GM19463 (cell line): ENCODE measurements around the gene RPL34.
"Not testable (repeated sequence)": the region's sequence is repeated elsewhere in the genome, so short reads cannot be mapped to it uniquely, and the experiment has no call there.

ENCODE experiments used
- ATAC-seq: cut with Tn5 transposase; IDR thresholded peaks from one replicate; pipeline ENCODE4 v1.9.1; 2021; ENCODE audit warnings: mild to moderate bottlenecking, moderate library complexity; ENCODE audit not compliant: unreplicated experiment

Gene RPL34

DNA sequence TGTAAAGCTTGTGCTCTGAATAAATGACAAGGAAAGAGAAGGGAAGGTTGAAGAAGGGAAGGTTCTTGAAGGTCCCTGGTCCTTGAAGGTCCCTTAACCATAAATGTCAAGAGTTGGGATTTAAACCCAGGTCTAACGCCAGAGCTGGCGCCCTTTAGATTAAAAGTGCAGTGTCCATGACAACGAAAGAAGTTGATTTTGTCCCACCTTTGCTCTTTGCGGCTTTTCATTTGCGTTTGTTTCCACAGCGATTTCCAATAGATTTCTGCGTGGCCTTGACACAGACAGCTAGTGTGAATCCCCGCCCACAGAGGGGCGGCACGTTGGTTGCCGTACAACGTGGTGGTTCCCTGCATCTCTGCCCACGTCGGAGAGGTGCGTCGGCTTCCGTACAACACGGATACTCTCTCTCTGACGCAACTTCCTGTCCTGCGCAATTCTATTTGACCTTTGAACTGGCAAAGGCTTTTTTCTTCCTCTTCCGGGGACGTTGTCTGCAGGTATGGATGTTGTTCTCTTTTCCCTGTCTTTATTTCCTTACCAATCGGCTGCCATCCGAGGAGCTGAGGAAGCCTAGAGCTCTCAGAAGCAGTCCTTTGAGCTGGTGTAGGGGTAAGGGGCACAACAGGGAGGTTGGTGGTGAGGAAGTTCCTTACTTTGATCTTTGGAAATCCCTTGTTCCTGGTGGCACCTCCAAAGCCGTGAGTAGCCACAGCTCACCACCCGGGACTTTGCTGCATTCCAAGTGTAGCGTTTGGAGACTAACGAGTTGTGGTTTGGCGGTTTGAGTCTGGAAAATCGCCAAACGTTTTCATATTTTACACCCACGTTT is at the start of gene RPL34:
Gene RPL34 (plus strand): TSS at position 476 of the 832 bp plus-strand sequence. CDS start 1,384 bp downstream, outside the sequence.
- ATAC-seq = peak; percentile 100

DNA sequence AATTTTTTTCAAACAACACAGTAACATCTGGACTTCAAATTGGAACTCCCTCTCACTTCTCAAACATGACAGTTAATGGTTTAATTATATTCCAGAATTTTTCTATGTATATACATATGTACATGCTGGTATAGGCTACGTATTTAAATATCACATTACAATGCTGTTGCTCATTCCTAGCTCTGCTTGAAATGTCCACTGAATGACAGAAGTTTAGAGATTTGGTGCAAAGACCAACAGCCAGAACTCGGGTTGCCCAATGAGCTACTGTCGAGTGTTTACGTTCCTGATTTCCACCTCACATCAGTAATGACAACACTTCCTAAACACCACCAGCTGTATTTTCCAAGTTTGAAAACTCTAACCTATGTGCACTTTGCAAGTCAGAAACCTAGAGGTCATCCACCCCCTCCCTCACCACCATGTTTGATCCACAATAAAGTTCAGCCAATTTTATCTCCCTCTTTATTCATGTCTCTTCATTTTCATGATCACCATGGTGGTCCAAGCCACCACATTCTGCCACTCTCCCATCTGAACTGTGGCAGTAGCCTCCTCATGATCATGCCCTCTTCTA is 49.3 kb upstream of the RPL34 start:
- no peak for ATAC-seq

DNA sequence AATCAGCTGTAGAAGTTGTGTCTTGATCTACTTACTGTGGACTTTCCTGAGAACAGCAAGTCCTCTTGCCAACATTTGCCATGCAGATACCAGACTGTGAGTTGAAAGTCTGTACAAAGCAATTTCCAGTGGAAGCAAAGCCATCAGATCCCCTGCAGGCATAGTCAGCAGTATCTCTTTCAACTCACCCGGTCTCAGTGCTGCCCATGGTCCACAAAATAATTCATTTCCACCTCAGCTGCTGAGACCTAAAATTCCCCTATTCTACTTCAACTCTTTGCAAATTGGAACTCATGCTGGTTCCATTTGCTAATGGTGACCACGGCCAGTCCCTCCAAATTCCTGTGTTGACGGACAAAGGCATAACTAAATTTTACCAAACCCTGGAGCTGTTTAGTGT is 46.0 kb upstream of the RPL34 start:
- no peak for ATAC-seq

DNA sequence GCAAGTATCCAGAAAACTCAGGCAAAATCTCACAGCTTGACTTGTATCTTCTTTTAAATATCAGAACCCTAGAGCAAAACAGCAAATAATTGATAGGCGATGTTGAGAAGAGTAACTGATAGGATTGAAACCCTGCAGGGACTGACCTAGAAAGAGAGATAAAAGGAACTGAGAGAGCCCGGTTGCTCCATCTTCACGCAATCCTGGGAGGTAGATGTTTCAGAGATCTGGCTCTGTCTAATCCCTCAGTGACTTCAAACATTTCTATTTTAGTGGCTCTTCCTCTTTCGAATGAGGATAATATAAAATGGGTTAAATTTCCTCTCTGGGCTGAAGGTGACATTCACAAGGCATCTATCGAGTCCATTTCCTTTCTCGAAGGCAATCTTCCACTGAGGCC is 39.3 kb upstream of the RPL34 start:
- ATAC-seq = no peak

DNA sequence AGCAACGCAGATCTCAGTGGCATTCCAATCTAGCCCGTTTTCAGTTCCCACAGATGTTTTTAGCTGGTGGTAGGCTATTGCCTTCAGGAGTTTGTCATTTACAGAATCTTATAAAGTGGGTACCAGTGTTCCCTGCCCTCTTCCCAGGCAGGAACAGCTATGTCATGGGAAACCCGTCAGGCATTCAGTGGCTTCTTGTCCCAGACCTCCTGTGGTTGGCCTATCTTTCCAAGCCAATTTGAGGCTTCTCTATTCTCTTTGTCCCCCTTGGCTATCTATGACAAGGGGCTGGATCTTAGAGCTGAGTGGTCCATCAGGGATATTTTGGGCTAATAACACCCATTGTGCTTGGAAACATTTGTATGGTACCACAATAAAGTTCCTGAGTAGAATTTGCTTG is 33.6 kb upstream of the RPL34 start:
- no peak for ATAC-seq

DNA sequence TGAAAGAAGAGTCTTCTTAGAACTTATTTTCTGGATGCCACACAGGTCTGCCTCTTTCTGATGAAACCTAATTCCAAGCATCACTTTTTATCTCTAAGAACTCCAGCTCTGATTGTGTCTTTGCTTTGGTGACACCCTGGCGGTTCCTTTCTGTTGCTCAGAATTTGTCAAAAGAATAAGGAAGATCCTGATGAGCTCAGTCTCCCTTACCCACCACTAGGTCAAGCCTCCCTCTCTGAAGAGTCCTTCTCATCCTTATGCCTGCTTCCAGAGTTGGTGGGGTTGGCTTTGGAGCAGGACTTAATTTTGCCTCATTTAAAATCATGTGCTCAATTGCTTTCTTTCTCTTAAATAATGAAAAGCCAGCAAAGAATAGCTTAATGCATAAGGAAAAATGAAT is 31.5 kb upstream of the RPL34 start:
- no peak for ATAC-seq

DNA sequence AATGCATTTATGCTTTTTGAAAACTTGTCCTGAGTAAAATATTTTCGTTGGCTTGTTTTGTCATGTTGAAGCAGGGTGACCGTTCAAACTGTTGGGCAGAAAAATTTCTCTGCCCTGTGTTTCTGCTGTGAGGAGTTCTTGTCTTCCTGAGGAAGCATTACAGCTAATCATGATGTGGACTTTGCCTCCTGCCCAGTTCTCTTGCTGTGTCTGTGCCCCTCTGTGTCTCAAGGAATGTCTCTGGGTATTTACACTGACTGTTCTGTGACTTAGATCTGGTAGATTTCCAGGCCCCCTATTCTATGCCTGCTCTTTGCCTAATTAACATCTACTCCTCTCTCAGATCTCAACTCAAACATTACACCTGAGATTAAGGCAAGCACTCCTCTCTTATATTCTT is 30.4 kb upstream of the RPL34 start:
- ATAC-seq = no peak

DNA sequence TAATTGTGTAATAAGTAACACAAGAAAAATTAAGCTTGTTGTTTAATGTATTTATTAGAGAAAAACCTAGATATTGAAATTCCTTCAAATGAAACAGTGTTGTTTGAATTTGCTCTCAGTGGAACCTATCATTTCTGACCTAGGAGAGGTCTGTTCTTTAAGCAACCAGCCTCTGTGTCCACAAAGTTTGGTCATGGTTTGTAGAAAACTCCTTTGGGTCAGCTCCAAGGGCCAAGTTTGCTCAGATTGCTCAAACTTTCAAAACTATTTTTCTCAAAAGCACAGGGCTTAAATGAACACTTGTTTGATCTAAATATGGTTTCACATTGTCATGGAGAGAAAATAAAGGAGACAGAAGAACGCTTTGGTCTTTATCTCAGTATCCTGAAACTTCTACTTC is 29.6 kb upstream of the RPL34 start:
- ATAC-seq = no peak

DNA sequence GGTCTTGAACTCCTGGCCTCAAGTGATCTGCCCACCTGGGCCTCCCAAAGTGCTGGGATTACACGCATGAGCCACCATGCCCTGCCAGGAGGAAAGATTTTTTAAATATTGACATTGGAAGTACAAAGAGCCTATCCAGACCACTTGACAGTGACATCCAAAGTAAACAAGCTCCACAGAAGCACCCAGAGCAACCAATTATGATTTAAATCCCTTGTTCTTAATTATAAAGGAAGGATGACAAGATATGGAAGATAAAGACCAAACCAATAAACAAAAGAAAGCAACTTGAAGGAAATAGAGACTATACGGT is 27.7 kb upstream of the RPL34 start:
- no peak for ATAC-seq

DNA sequence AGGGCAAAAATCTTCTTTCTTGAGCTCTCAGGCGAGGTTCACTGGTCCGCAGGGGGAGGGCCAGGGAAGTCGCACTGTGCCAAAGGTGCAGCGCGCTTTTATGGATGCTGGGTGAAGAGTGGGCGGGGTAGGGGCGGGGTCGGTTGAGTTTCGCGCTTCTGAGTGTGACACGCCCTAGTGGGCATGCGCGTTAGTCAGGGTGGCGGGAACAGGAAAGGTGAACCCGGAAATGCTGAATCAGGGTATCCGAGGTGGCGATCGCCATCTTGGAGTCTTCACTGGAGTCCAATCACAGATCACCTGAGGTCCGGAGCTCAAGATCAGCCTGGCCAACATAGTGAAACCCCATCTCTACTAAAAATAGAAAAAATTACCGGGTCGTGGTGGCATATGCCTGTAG is 26.1 kb upstream of the RPL34 start:
- not testable (repeated sequence) for ATAC-seq

DNA sequence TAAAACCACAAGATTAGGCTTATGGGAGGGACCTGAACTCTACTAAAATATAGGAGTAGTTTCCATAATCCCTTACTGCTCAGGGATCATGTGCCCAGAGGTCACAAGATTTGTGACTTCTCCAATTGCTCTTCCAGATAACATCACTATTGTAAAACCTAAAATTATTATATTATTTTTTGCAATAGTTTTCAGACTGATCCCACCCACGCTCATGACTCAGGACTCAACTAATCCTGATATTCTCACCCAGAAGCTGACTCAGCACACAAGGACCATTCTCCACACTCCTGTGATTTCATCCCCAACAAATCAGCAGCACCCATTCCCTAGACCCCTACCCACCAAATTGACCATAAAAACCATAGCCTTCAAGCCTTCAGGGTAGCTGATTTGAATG is 24.0 kb upstream of the RPL34 start:
- no peak for ATAC-seq

DNA sequence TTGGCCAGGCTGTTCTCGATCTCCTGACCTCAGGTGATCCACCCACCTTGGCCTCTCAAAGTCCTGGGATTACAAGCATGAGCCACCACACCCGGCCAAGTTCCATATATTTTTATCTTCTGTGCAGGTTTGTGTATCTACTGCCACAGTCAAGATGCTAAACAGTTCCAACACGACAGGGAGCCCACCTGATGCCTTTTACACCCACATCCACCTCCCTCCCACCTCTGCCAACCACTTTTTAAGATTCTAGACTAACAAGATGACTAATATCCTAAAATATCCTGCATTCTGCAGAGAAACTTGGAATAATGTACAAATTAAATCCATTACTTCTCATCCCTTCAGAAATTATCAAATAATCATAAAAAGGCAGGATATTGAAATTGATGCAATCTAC is 19.3 kb upstream of the RPL34 start:
- no peak for ATAC-seq

DNA sequence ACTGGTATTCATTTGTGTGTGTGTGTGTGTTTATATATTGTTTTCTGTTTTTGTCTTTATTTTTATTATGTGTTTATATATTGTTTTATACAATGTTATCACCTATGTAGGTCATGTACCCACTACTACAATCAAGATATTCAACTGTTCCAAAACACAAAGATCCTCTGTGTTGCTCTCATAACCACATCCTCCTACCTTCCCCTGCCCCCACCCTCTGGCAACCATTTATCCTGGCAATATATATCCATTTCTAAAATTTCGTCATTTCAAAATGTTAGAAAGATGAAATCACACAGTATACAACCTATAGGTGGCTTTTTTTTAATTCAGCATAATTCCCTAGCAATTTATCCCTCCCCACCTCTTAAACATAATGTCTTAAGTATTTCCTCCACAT is 18.8 kb upstream of the RPL34 start:
- ATAC-seq = no peak

DNA sequence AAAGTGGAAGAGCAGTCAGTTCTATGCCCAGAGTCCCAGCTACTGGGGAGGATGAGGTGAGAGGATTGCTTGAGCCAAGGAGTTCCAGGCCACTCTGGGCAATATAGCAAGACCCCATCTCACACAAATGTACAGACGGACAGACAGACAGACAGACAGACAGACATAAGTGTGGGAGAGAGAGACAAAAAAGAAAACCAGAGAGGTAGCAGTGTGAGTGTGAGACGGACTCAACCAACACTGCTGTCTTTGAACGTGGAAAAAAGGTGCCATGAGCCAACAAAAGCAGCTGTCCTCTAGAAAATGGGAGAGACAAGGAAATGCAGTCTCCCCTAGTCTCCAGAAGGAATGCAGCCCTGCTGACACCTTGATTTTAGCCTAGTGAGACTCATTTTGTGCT is 18.2 kb upstream of the RPL34 start:
- no peak for ATAC-seq

DNA sequence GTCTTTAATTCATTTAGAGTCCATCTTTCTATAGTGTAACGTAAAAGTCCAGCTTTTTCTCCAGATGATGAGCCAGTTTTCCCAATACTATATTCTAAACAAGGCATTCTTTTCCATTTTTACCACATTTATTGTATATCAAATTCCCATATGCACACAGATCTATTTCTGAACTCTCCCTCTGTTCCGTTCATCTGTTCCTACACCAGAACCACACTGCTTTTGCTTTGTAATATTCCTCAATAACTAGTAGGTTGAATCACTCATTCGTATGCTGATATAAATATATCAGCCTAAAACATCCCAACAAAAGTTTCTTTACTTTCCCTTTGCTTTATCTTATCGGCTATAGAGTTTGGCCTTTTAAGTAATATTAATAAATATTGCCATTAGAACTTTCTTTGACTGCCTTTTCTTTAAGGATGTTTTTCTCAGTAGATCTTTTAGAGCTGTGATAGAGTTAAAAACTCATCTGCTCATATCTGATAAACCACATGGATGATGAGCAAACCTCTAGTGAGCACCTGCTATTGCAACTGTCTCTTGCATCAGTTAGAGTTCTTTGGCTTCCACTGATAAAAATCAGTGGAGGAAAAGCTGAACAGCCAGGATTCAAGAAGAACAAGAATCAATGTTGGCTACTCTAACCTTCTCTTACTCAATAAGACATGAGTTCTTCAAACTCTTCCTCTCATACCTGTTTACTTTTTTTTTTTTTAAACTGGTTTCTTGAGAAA is 13.1 kb upstream of the RPL34 start:
- no peak for ATAC-seq

DNA sequence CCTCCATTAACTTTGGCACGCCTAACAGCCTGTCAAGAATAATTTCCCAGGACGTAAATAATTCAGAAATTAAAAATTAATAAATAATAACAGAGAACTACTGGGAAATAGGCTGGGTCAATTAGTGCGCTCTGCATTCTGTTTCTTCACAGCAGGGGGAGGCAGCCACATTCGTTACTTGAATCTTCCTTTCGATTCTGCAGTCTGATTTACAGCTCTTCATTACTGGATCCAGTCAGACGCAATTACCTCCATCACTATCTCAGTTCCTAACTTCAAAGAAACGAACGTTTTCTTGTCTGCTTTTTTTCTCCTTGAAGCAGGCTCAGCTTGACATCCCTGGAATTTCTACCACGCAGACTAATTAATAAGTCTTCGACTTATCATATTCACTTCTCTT is 9.0 kb upstream of the RPL34 start:
- no peak for ATAC-seq

DNA sequence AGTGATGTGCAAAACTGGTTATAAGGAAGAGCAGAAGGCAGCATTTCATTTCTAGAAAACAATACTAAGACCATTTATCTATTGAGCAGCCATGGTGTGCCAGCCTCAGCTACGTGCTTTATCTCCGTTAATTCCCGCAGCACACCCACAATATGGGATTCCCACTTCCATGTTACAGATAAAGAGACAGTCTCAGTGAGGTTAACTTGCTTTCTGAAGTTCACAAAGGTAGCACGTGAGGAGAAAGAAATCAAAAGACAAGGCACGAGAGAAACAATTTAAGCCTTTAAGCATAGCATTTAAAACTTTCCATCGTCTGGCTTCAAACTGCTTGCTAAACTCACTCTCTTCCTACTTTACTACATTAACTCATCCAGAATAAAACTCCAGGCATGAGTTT is 8.0 kb upstream of the RPL34 start:
- ATAC-seq = no peak

DNA sequence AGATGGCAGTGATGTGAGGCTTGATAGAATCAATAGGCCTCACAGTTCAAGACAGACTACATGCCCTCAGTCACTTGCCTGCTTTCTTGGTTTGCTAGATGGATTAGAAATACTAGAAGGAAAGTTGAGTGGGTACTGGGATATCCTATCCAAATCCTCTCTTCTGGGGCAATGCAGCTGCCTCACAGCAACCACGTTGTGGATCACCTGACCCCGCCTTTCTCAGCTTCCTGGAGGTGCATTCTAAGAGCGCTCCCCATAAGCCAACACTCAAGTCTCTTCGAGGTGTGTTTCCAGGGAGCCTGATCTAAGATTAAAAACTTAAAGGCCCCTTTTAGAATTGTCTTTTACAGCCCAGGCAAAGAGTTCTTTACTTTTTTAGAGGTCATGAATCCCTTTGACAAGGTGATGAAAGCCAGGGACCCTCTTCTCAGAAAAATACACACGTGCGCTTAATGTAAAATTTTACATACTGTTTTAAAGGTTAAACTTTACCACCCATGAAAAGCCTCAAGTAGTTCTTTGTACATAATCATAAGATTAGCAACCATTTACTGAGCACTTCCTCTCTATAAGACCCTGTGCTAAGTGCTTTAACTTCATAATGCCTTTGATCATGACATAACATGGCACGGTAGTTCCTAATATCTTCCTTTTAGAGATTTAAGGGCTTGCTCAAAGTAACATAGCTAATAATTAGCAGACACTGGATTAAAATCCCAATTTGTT is 840 bp upstream of the RPL34 start:
- peak; percentile 1 for ATAC-seq

DNA sequence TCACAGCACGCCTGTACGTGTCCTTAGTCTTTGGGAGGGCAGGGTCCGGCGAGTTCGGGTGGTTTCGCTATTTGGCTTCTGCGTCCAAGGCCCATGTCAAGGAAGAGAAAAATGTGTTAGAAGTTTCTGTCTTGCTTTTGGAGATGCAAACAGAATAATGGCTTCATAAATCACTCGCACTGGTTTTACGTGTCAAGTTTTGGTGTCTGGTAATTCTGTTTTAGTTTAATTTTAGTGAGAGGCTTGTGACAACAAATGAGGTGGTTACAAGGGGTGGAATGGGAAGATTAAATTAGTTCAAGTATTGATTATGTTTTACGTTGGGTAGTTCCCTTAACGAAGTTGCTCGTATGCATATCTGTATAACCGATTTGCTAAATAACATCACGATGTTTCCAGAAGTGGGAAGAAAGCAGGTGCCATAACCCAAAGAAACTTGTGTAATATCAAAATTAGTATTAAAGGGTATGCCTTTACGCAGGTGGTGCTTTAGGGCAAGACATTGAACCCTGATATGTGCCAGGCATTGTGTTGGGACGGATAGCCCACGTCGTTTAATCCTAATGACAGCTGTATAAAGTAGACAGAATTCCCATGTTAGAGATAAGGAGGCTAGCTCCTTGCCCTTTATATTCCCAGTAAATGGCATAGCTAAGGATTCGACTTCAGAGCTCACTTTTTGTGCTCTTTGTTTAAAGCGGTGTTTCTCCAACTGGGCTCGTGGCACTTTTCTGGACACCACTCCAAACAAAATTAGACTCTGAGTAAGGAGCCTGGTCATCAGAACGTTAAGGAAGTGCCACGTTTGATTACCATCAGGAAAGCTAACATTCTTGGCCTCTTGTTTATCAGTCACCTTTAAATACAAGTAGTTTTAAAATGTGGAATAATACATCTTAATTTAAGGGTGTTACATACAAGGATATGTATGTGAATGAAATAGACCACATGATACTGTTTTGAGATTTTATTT is 843 bp downstream of the RPL34 start:
- ATAC-seq = no peak

DNA sequence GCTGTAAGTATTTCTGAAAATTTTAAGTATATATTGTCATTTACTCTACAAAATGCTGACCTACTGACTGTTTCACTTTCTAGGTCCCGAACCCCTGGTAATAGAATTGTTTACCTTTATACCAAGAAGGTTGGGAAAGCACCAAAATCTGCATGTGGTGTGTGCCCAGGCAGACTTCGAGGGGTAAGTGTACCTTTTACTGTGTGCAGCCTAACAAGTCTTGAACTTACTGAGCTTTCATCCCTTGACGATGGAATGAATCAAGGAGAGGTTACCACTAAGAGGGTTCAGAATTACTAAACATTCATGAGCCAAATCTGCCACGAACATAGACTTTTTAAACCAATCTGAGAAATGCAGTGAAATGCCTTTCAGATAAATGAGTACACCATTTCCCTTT is 1.6 kb downstream of the RPL34 start:
- no peak for ATAC-seq
